Type B pancreatic cell (in vitro differentiated cells): ENCODE results near the gene IDH2. TPM values are rescaled to one million over a fixed set of nuclear protein-coding genes. Genes with fewer than 3 reads are reported as not detected.

ENCODE experiments used
- DNase-seq: peaks from one replicate; pipeline ENCODE4 v3.0.0; 2021; ENCODE audit warnings: mixed read lengths; ENCODE audit not compliant: unreplicated experiment; ENCODE audit errors: extremely low spot score
- H3K27ac Mint-ChIP-seq: 2 replicates; pipeline ENCODE4 v1.8.0; 2021; ENCODE audit warnings: mild to moderate bottlenecking, mixed read lengths
- H3K27me3 Mint-ChIP-seq: 2 replicates; pipeline ENCODE4 v1.8.0; 2021; ENCODE audit warnings: mixed read lengths
- H3K36me3 Mint-ChIP-seq: 2 replicates; pipeline ENCODE4 v1.8.0; 2021; ENCODE audit warnings: mixed read lengths
- H3K4me1 Mint-ChIP-seq: one replicate; pipeline ENCODE4 v1.8.0; 2021; ENCODE audit warnings: mixed read lengths; ENCODE audit not compliant: unreplicated experiment
- H3K4me3 Mint-ChIP-seq: 2 replicates; pipeline ENCODE4 v1.8.0; 2021; ENCODE audit warnings: mild to moderate bottlenecking, mixed read lengths
- H3K9me3 Mint-ChIP-seq: 2 replicates; pipeline ENCODE4 v1.8.0; 2021; ENCODE audit warnings: mixed read lengths
- CTCF ChIP-seq: fragments of 200-600 bp; sonication (generic); conservative IDR thresholded peaks from 2 replicates; pipeline ENCODE4 v1.5.0; 2021; ENCODE audit warnings: antibody characterized with exemption, mild to moderate bottlenecking
- total RNA-seq: library from RNA; stranded (reverse); gene quantifications from 2 replicates; pipeline ENCODE4 v1.2.1, GENCODE V29; 2021; ENCODE audit warnings: low replicate concordance

Gene IDH2
- total RNA-seq, 1 donor from 2014 or later, result 225 TPM

DNA sequence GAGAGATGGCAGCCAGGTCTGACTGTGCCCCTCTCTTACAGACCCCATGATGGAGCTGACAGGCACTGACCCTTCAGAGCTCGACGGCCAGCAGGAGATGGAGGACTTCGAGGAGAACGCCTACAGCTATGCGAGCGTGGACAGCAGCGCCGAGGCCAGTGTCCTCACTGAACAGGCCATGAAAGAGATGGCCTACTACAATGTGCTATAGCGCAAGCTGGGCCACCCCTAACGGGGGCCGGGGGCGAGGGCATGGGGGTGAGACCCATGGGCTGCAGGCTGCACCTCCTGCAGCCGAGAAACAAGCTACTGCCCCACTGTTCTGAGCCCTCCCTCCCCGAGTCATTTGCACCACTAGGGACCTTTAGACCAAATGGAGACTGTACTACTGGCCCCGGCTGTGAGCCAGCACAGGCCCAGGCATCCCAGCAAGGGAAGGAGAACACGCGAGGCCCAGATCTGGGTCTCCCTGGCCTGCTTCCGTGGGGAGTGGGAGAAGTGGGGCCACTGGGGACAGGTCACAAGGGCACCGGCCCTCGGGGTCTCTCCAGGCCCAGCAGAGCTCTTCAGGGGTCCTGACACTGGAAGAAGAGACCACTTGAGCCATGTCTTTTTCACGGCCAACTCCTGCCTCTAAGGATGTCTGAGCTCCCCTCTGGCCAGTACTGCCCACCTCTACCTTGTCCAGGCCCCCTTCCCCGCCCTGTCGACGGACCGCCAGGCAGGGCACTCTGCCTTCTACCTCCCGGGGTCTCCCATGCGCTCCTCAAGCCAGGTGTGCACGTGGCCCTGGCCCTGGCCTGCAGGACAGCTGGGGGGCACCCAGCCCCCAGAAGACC, 22.4 kb downstream of the IDH2 start:
- Mint-ChIP-seq H3K27ac (no peak overlapping the region), H3K4me1 (peaks cover 7% of the 10 kb centered on the region), H3K27me3 (no peaks in the 10 kb centered on the region), H3K4me3 (no peak overlapping the region), H3K9me3 (no peaks in the 10 kb centered on the region), H3K36me3 (peaks cover 3% of the 10 kb centered on the region)
- no peak for DNase-seq
- TF ChIP-seq CTCF, result no peak

DNA sequence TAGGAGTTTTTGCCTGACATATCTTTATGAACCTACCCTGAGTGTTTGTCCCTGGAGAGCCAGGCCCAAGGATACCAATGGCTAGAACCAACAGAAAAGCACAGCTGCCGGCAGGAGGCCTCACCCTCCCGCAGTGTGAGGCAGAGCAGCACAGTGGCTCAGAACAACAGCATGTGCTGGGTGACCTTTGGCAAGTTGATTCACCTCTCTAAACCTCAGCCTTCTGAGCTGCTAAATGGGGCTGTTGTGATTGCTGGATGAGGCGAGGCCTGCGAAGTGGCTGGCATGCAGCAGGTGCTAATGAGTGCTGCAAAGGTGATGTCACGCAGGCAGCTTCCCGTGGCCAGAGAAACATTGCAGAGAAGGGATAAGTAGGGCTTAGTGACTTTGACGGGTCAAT, 23.3 kb downstream of the IDH2 start:
- Mint-ChIP-seq H3K27me3 (no peaks in the 10 kb centered on the region), H3K4me3 (no peak overlapping the region), H3K4me1 (peaks cover 12% of the 10 kb centered on the region), H3K36me3 (peaks cover 7% of the 10 kb centered on the region), H3K9me3 (no peaks in the 10 kb centered on the region), H3K27ac (peak overlapping the region; percentile 51)
- DNase-seq, result no peak
- TF ChIP-seq CTCF, result no peak

DNA sequence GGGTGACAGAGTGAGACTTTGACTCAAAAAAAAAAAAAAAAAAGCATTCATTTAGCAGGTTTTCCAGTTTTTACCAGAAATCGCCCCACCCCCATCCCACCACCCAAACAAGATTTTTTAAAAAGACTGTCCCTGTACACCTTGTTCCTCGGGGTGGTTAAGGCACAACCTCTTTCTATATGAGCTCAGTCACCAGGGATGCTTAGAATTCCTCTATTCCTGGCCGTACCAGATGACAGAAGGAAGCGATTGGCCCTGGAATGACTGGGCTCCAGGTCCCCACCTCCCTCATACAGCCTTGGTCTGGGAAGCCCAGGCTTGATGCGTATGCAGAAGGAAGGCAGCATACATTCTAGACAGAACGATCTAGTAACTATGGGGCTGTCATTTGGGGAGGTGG, 25.6 kb downstream of the IDH2 start:
- Mint-ChIP-seq H3K4me1 (peaks cover 12% of the 10 kb centered on the region), H3K36me3 (peaks cover 7% of the 10 kb centered on the region), H3K4me3 (no peak overlapping the region), H3K27me3 (no peaks in the 10 kb centered on the region), H3K27ac (peak overlapping the region; percentile 77), H3K9me3 (no peaks in the 10 kb centered on the region)
- TF ChIP-seq CTCF, result no peak
- no peak for DNase-seq

DNA sequence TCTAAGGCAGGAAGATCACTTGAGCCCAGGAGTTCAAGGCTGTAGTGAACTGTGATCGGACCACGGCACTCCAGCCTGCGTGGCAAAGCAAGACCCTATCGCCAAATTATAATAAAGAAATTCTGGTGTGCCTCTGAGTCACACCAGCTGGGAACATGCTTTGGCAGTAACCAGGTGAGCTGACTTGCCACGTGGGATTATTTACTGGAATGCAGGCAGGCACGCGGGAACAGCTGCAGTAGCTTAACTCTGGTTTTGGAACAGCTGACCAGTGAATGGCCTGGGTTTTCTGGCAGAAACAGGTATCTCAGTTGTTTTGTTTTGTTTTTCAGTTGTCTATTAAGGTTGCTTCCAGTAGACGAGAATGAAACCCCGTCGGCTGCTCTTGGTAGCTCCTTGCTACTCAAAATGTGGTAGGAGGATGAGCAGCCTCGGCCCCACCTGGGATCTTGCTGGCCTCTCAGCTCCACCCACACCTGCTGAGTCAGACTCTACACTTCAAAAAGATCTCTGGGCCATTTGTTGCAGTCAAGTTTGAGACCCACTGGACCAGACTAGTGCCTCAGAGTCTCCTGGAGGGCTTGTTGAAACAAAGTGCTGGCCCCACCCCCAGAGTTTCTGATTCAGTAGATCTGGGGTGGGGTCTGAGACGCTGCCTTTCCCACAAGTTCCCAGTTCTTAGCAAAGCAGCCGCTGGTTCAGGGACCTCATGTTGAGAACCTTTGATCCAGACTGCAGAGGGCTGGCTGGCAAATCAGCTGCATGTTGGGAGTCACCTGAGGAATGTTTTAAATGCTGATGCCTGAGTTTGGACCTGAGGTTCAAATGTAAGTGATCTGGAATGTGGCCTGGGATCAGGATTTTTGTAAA, 26.6 kb downstream of the IDH2 start:
- Mint-ChIP-seq H3K4me1 (peaks cover 12% of the 10 kb centered on the region), H3K36me3 (peaks cover 7% of the 10 kb centered on the region), H3K27ac (peak overlapping the region; percentile 86), H3K4me3 (peak overlapping the region; percentile 22), H3K9me3 (no peaks in the 10 kb centered on the region), H3K27me3 (no peaks in the 10 kb centered on the region)
- TF ChIP-seq CTCF, result no peak
- DNase-seq, result no peak

DNA sequence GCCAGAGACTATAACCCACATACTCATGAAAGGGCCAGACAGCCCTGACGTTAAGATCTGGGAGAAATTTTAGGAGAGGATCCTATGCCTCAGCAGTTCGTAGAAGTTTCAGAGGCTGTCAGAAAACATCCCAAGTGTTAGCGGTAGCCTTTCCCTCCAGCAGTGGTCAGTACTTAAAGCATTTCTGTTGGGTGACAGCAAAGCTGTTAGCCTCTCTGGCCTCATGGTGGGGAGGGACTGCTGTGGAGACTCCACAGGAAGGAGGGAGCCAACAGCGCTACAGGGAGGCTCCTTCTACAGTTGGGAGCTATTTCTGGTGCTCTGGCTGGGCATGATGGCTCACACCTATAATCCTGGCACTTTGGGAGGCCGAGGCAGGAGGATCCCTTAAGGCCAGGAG, 27.4 kb downstream of the IDH2 start:
- Mint-ChIP-seq H3K9me3 (no peaks in the 10 kb centered on the region), H3K4me1 (peaks cover 12% of the 10 kb centered on the region), H3K36me3 (peaks cover 7% of the 10 kb centered on the region), H3K27ac (peak overlapping the region; percentile 86), H3K27me3 (no peaks in the 10 kb centered on the region), H3K4me3 (no peak overlapping the region)
- no peak for TF ChIP-seq CTCF
- no peak for DNase-seq
